Measurements from ENCODE around the gene NPAS3.
A peak's percentile ranks its signal among the peaks of the same experiment; 100 is the strongest.

NPAS3 gene

GRCh38 chr14:33452995-33453394, 514.3 kb downstream of the NPAS3 start:
- DNase-seq, result no peak

DNA sequence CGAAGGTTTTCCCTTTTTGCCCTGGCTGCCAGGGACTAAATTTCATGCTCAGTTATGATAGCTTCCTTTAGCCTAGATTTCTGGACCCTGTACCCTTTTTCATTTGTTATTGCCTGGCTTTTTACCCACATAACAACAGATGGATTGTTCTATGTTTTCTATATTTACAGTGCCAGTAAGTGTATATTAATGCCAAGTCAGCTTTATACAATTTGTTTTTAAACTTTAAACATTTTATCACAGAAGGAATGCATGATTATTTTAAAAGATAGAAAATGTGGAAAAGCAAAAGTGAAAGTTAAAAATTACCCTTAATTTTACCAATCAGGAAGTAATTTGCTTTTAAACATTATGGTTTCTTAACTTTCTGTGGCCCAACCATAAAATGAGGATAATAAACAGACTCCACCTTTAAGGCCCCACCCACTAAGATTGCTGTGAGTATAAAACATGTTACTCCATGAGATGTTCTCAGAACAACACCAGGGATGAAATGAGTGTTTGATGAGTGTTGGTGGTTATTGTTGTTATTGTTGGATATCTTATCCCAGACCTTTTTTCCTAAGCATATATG, 515.4 kb downstream of the NPAS3 start:
- no peak for DNase-seq

- peak; percentile 14 to 52 for DNase-seq
Measured at GRCh38 chr14:33454707-33455106, 516.0 kb downstream of the NPAS3 start.

- DNase-seq, result no peak
Measured at GRCh38 chr14:33455654-33456345, 517.1 kb downstream of the NPAS3 start.

DNA sequence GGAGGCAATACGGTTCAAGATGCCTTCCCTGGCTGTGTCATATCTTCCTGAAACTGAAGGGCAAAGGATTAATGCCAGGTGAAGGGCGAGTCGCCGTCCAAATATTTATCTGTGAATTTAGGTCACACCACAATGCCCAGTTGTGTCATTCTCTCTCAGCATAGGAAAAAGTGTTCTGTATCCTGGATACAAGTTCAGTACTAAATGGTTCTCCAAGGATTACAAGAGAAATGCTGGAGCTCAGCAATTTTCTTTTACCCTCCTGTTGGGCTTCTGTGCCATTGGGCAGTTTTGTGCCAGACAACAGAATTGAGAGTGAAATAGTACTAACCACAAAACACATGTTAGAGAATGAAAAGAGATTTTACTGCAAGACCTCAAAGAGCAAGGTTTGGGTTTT, 518.3 kb downstream of the NPAS3 start:
- DNase-seq, result no peak

GRCh38 chr14:33457617-33458016, 518.9 kb downstream of the NPAS3 start:
- DNase-seq, result peak; percentile 15 to 64

DNA sequence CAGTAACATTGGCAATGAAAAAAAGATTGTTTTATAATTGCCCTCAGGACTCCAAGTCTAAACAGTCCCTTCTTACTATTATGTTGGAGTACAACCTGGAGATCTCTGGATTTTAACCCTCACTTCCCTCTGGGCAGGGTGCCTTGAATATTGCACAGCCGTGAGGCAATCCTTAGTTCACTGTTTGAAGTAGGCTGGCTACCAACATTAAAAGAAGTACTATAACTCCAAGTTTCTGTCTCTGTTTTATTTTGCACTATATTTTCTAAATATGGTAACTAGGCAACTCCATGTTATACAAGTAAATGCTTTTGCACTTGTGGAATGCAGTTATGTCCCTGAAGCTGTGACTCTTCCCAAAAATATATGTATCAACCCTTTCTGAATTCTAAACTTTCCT, 521.5 kb downstream of the NPAS3 start:
- no peak for DNase-seq

- DNase-seq, result no peak
Measured at GRCh38 chr14:33461036-33461435, 522.4 kb downstream of the NPAS3 start.

DNA sequence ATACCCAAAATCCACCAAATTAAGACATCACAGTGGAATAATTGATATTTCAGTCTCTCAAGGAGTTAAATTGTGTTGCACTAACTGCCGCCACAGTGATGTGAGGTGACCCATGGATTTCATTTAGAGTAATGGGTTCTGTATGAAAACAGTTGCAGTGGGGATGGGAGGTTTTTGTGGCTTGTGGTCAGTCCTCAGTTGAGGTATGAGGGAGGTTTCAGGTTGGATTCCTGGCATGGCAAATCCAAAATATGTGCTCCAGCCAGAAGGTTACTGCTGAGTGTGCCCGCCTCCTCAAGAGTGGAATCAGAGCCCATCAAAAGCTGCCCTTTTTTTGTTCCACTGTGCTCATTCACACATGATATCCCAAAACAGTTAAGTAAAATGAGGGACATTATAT, 525.1 kb downstream of the NPAS3 start:
- DNase-seq, result no peak

GRCh38 chr14:33464254-33464962, 525.7 kb downstream of the NPAS3 start:
- DNase-seq, result peak; percentile 60 to 70

- no peak for DNase-seq
Measured at GRCh38 chr14:33465846-33466700, 527.4 kb downstream of the NPAS3 start.

DNA sequence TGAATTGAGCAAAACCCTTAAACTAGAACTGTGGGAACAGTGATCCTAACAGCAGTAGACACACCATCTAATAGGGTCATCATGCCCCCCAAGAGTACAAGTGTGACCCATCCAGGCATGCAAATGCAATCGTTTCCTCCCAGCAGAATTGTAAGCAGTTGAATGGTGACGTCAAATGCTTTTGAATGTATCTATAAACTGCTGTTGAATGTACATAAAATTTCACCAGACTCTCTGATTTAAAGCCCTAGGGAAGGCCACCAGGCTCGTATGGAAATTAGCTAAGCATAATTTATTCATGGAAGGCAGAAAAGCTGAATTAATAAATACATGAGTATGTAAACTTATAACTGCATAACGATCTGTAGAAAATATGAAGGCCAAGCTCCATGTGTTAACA, 529.3 kb downstream of the NPAS3 start:
- DNase-seq, result no peak

DNA sequence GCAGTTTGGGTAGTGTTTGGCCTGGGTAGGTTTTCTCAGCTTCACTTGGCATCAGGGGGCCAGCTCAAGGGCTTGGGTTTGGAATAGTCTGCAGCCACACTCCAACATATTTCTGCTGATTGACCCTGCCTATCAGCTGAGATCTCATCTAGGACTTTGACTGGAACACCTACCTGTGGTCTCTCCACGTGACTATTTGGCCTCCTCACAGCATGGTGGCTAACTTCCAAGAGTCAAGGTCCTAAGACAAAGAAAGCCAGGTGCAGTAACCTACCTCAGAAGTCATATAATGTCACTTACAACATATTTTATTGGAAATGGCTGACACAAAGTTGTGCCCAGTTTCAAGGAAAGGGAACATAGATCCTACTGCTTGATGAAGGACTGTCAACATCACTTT, 531.2 kb downstream of the NPAS3 start:
- DNase-seq, result no peak

- no peak for DNase-seq
Measured at GRCh38 chr14:33471776-33472175, 533.1 kb downstream of the NPAS3 start.

GRCh38 chr14:33475623-33476022, 536.9 kb downstream of the NPAS3 start:
- peak; percentile 84 to 89 for DNase-seq

DNA sequence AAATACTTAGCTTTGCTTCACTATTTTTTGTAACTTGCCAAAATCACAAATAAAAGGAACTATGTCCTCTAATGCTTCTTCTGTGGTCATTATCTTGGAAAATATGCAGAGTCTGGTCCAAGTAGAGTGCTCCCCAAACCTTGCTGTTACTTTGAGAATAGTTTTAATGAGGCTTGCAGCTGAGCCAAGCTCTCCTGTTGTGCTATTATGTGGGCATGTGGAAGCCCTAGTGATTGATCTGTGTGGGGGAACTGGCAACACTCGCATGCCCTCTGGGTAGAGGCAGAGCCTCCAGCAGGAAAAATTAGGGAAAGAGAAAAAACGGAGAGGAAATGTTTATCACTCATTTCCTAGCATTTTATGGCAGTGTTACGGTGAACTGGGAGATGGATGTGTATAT, 539.1 kb downstream of the NPAS3 start:
- no peak for DNase-seq

GRCh38 chr14:33480071-33480886, 541.6 kb downstream of the NPAS3 start:
- DNase-seq, result no peak

DNA sequence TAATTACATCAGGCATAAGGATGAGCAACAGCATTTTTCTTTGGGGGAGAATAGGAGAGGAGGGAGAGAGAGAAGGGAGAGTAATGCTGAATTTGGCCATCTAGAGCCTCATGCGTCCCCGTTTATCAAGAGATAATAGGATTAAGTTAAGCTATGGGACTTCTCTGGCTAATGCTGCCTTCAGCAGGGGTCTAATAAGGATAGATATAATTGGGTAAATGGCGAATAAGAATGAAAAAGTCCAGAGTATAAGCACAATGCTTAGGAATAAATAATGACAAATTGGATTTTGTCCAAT, 542.2 kb downstream of the NPAS3 start:
- DNase-seq, result no peak

GRCh38 chr14:33483110-33483509, 544.4 kb downstream of the NPAS3 start:
- no peak for DNase-seq

GRCh38 chr14:33483541-33483940, 544.9 kb downstream of the NPAS3 start:
- no peak for DNase-seq

GRCh38 chr14:33484264-33484663, 545.6 kb downstream of the NPAS3 start:
- DNase-seq, result no peak

DNA sequence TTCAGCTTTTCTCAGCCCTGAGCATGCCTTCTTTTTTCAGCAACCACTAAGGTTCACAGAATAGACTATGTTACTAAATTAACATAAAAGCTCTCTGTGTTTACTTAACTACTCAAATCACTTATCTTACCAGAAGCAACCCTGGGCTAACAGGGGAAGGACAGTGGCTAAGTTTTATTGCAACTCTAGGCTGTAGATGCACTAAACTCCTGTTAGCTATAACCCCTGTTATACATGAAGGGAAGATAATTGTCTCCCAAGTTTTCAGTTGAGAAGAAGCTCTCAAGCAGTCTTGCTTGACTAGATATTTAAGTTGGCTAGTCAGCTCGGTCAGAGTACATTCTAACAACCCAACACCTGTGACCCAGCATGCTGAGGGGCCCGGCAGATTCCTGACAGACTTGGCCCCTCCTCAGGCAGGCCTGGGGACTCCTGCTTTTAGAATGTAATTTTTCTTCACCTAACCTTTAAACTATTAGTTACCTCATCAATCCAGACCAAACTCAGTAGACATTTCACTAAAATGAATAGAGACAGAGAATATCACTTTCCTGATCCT, 547.7 kb downstream of the NPAS3 start:
- DNase-seq, result no peak
